H9 (cell line): ENCODE data around the gene HYAL2. TPM values are rescaled to one million over a fixed set of nuclear protein-coding genes. Genes with fewer than 3 reads are reported as not detected.

Experiments used
- DNase-seq: peaks from one replicate; pipeline ENCODE4 v3.0.0-alpha.2; 2017
- H2AFZ ChIP-seq: one replicate; pipeline ENCODE4 v1.6.1; 2013; ENCODE audit warnings: mild to moderate bottlenecking, low read length, control low read depth, moderate library complexity
- H2AK5ac ChIP-seq: 2 replicates; pipeline ENCODE4 v1.6.1; 2013; ENCODE audit warnings: low read length, control low read depth, mixed read lengths; ENCODE audit not compliant: insufficient read length
- H2BK120ac ChIP-seq: one replicate; pipeline ENCODE4 v1.6.1; 2013; ENCODE audit warnings: low read depth, mild to moderate bottlenecking, low read length, control low read depth, inconsistent platforms; ENCODE audit not compliant: poor library complexity, severe bottlenecking
- H2BK12ac ChIP-seq: 2 replicates; pipeline ENCODE4 v1.6.1; 2013; ENCODE audit warnings: low read length, control low read depth, mixed read lengths, low read depth; ENCODE audit not compliant: insufficient read length
- H2BK15ac ChIP-seq: 2 replicates; pipeline ENCODE4 v1.6.1; 2013; ENCODE audit warnings: low read depth, low read length, control low read depth
- H2BK20ac ChIP-seq: one replicate; pipeline ENCODE4 v1.6.1; 2013; ENCODE audit warnings: low read depth, mild to moderate bottlenecking, low read length, control low read depth, inconsistent platforms; ENCODE audit not compliant: poor library complexity, severe bottlenecking
- H2BK5ac ChIP-seq: 2 replicates; pipeline ENCODE4 v1.6.1; 2013; ENCODE audit warnings: low read length, control low read depth, mixed read lengths; ENCODE audit not compliant: insufficient read length
- H3K14ac ChIP-seq: 2 replicates; pipeline ENCODE4 v1.6.1; 2013; ENCODE audit warnings: low read length, control low read depth; ENCODE audit not compliant: insufficient read depth
- H3K18ac ChIP-seq: 2 replicates; pipeline ENCODE4 v1.6.1; 2013; ENCODE audit warnings: low read depth, mild to moderate bottlenecking, mixed read lengths, low read length, control low read depth; ENCODE audit not compliant: insufficient read length
- H3K23ac ChIP-seq: 2 replicates; pipeline ENCODE4 v1.6.1; 2013; ENCODE audit warnings: low read length, control low read depth, mixed read lengths, low read depth; ENCODE audit not compliant: insufficient read length
- H3K23me2 ChIP-seq: 2 replicates; pipeline ENCODE4 v1.6.1; 2013; ENCODE audit warnings: low read depth, mild to moderate bottlenecking, mixed read lengths, low read length, control low read depth; ENCODE audit not compliant: insufficient read length, poor library complexity, severe bottlenecking
- H3K27ac ChIP-seq: 2 replicates; pipeline ENCODE4 v1.5.1; 2013; ENCODE audit warnings: low read length, control low read depth, mixed read lengths, low read depth; ENCODE audit not compliant: insufficient read length
- H3K27me3 ChIP-seq: 2 replicates; pipeline ENCODE4 v1.6.1; 2013; ENCODE audit warnings: low read length, control low read depth, inconsistent platforms; ENCODE audit not compliant: insufficient read depth
- H3K4ac ChIP-seq: 2 replicates; pipeline ENCODE4 v1.6.1; 2013; ENCODE audit warnings: low read depth, mild to moderate bottlenecking, control low read depth, inconsistent platforms, low read length, moderate library complexity
- H3K4me1 ChIP-seq: 2 replicates; pipeline ENCODE4 v1.6.1; 2013; ENCODE audit warnings: low read length, control low read depth, inconsistent platforms; ENCODE audit not compliant: insufficient read depth
- H3K4me2 ChIP-seq: 2 replicates; pipeline ENCODE4 v1.6.1; 2013; ENCODE audit warnings: low read length, control low read depth, mixed read lengths; ENCODE audit not compliant: insufficient read length, insufficient read depth
- H3K56ac ChIP-seq: 2 replicates; pipeline ENCODE4 v1.6.1; 2013; ENCODE audit warnings: low read depth, mild to moderate bottlenecking, mixed read lengths, low read length, control low read depth; ENCODE audit not compliant: insufficient read length
- H3K79me1 ChIP-seq: 2 replicates; pipeline ENCODE4 v1.6.1; 2013; ENCODE audit warnings: low read depth, mild to moderate bottlenecking, moderate library complexity, low read length, control low read depth, inconsistent platforms; ENCODE audit not compliant: insufficient read depth, poor library complexity, severe bottlenecking
- H3K79me2 ChIP-seq: 2 replicates; pipeline ENCODE4 v1.6.1; 2013; ENCODE audit warnings: low read length, control low read depth, inconsistent platforms; ENCODE audit not compliant: insufficient read depth
- H3K9ac ChIP-seq: 2 replicates; pipeline ENCODE4 v1.6.1; 2013; ENCODE audit warnings: low read length, control low read depth, mixed read lengths; ENCODE audit not compliant: insufficient read length; ENCODE audit errors: extremely low read depth
- H3K9me3 ChIP-seq: one replicate; pipeline ENCODE4 v1.6.1; 2013; ENCODE audit warnings: low read depth, low read length, inconsistent platforms; ENCODE audit not compliant: control insufficient read depth
- H3T11ph ChIP-seq: one replicate; pipeline ENCODE4 v1.6.1; 2013; ENCODE audit warnings: mild to moderate bottlenecking, low read length, control low read depth, inconsistent platforms
- H4K20me1 ChIP-seq: one replicate; pipeline ENCODE4 v1.6.1; 2013; ENCODE audit not compliant: control insufficient read depth, insufficient read length, insufficient read depth
- H4K5ac ChIP-seq: 2 replicates; pipeline ENCODE4 v1.6.1; 2013; ENCODE audit warnings: low read depth, mild to moderate bottlenecking, mixed read lengths, low read length, control low read depth; ENCODE audit not compliant: insufficient read length
- H4K8ac ChIP-seq: replicated peaks from 2 replicates; pipeline ENCODE4 v1.6.1; 2013; ENCODE audit warnings: low read length, control low read depth, mixed read lengths, low read depth; ENCODE audit not compliant: insufficient read length
- H4K91ac ChIP-seq: 2 replicates; pipeline ENCODE4 v1.6.1; 2013; ENCODE audit warnings: low read depth, mild to moderate bottlenecking, moderate library complexity, mixed read lengths, low read length, control low read depth; ENCODE audit not compliant: insufficient read length
- H3K27ac Mint-ChIP-seq, 3 experiments: 2 replicates in 2 of 3; 3 replicates in 1 of 3; pipeline ENCODE4 v1.8.0; 2020 to 2021; ENCODE audit warnings: mixed read lengths in 3 of 3, mild to moderate bottlenecking in 1 of 3, moderate library complexity in 1 of 3
- H3K27me3 Mint-ChIP-seq: 2 replicates; pipeline ENCODE4 v1.8.0; 2021; ENCODE audit warnings: low read depth, mild to moderate bottlenecking, moderate library complexity, mixed read lengths
- H3K36me3 Mint-ChIP-seq, 3 experiments: 2 replicates in 2 of 3; 3 replicates in 1 of 3; pipeline ENCODE4 v1.8.0; 2020 to 2021; ENCODE audit warnings: low read depth in 3 of 3, mixed read lengths in 3 of 3; ENCODE audit not compliant: insufficient read depth in 1 of 3
- H3K4me1 Mint-ChIP-seq, 2 experiments: 2 replicates each; pipeline ENCODE4 v1.8.0; 2020; ENCODE audit warnings: mixed read lengths in 2 of 2
- H3K4me3 Mint-ChIP-seq, 2 experiments: 2 replicates in 1 of 2; 3 replicates in 1 of 2; pipeline ENCODE4 v1.8.0; 2020 to 2021; ENCODE audit warnings: mild to moderate bottlenecking in 2 of 2, mixed read lengths in 2 of 2, moderate library complexity in 1 of 2
- H3K9me3 Mint-ChIP-seq, 2 experiments: 2 replicates in 1 of 2; 3 replicates in 1 of 2; pipeline ENCODE4 v1.8.0; 2020; ENCODE audit warnings: mild to moderate bottlenecking in 2 of 2, mixed read lengths in 2 of 2, moderate library complexity in 1 of 2
- CTCF ChIP-seq: fragments of 200-600 bp; sonication (generic); conservative IDR thresholded peaks from 3 replicates; pipeline ENCODE4 v1.8.0; 2021; ENCODE audit warnings: antibody characterized with exemption, mild to moderate bottlenecking
- WGBS: extraction: QIAGEN DNeasy Blood & Tissue Kit; methylation state at CpG from one replicate; pipeline ENCODE4 v1.1.7; 2013; ENCODE audit warnings: missing lambda C conversion rate, low lambda C conversion rate, mixed read lengths; ENCODE audit not compliant: insufficient read length; ENCODE audit errors: extremely low coverage; 5-methylcytosine and 5-hydroxymethylcytosine counted together
- total RNA-seq: library from RNA; stranded (reverse); gene quantifications from 2 replicates; pipeline ENCODE4 v1.2.1, GENCODE V29; 2021

The HYAL2 gene
- total RNA-seq, 1 experiment from 2014 or later, result 51.9 TPM

- no peaks in the 10 kb centered on the region for H3K9me3 ChIP-seq
- no peak overlapping the region for H3K14ac ChIP-seq
- H4K5ac ChIP-seq, result no peak overlapping the region
- no peak overlapping the region for H3T11ph ChIP-seq
- Mint-ChIP-seq H3K4me1 (peaks cover 25 to 27% of the 10 kb centered on the region in 2 experiments), H3K27me3 (no peaks in the 10 kb centered on the region), H3K9me3 (peaks cover 8 to 17% of the 10 kb centered on the region in 2 experiments), H3K4me3 (no peak overlapping the region), H3K27ac (peak overlapping the region in 2 of 3 experiments; percentile 82 to 86; a peak in 4 of 7 replicates), H3K36me3 (peaks cover 0 to 2% (median 2%) of the 10 kb centered on the region in 3 experiments; a peak in 1 of 7 replicates)
- no peak overlapping the region for H3K4ac ChIP-seq
- no CpG with 5 or more reads among the region's 32 CpGs for WGBS
- no peak overlapping the region for H3K4me2 ChIP-seq
- H3K79me1 ChIP-seq, result no peaks in the 10 kb centered on the region
- H2AK5ac ChIP-seq, result no peak overlapping the region
- no peaks in the 10 kb centered on the region for H4K20me1 ChIP-seq
- no peak overlapping the region for H4K8ac ChIP-seq
- H3K79me2 ChIP-seq, result no peaks in the 10 kb centered on the region
- peaks cover 6% of the 10 kb centered on the region for H3K23me2 ChIP-seq
- H3K27ac ChIP-seq, result no peak overlapping the region
- no peak overlapping the region for H2BK12ac ChIP-seq
- DNase-seq, result no peak
- no peak overlapping the region for H4K91ac ChIP-seq
- no peak overlapping the region for H2BK20ac ChIP-seq
- H3K4me1 ChIP-seq, result no peaks in the 10 kb centered on the region
- H3K27me3 ChIP-seq, result no peaks in the 10 kb centered on the region
- H2BK120ac ChIP-seq, result no peak overlapping the region
- no peak overlapping the region for H3K23ac ChIP-seq
- no peak overlapping the region for H2BK5ac ChIP-seq
- no peak overlapping the region for H3K9ac ChIP-seq
- H2AFZ ChIP-seq, result no peak overlapping the region
- no peak overlapping the region for H2BK15ac ChIP-seq
- TF ChIP-seq CTCF, result no peak
- H3K18ac ChIP-seq, result no peak overlapping the region
- no peak overlapping the region for H3K56ac ChIP-seq
Measured at GRCh38 chr3:50302095-50303012, 20.2 kb downstream of the HYAL2 start.
